Measurements from ENCODE around the gene CXCL9.
A peak's percentile ranks its signal among the peaks of the same experiment; 100 is the strongest.

The CXCL9 gene

DNA sequence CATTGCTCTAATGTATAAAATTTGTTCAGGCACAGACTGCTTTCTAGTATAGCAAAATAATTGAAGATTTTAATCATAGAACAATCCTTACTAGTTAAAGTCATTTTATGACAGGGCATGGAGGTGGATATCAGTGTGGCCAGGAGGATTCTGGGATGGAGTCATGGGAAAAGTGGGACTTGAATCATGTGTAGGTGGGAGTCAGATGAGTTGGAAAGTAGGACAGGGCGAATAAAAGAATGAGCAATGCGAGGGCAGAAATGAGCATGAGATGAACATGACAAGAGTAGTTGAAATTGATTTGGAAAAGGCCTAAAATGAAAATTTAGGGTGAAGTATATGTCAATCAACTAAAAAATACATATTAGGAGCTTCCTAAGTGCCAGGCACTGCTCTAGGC, 9.4 kb downstream of the CXCL9 start:
- Histone ChIP-seq H3K36me3 (ENCODE audit: control insufficient read depth, insufficient read depth, low read length) (no peaks in the 10 kb centered on the region), H3K4me3 (replicated peaks; ENCODE audit: low read depth, low read length) (no peak overlapping the region), H3K27me3 (replicated peaks; ENCODE audit: control insufficient read depth, insufficient read depth, low read length) (no peaks in the 10 kb centered on the region; the same call in 1 of the 2 replicates)
- no peak for DNase-seq (ENCODE audit: extremely low read depth, insufficient read length)
- TF ChIP-seq, protein P1, sequence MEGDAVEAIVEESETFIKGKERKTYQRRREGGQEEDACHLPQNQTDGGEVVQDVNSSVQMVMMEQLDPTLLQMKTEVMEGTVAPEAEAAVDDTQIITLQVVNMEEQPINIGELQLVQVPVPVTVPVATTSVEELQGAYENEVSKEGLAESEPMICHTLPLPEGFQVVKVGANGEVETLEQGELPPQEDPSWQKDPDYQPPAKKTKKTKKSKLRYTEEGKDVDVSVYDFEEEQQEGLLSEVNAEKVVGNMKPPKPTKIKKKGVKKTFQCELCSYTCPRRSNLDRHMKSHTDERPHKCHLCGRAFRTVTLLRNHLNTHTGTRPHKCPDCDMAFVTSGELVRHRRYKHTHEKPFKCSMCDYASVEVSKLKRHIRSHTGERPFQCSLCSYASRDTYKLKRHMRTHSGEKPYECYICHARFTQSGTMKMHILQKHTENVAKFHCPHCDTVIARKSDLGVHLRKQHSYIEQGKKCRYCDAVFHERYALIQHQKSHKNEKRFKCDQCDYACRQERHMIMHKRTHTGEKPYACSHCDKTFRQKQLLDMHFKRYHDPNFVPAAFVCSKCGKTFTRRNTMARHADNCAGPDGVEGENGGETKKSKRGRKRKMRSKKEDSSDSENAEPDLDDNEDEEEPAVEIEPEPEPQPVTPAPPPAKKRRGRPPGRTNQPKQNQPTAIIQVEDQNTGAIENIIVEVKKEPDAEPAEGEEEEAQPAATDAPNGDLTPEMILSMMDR (IDR thresholded peaks at IDR 0.05; ENCODE audit: insufficient read depth, low read length, poor library complexity, severe bottlenecking), result no peak

DNA sequence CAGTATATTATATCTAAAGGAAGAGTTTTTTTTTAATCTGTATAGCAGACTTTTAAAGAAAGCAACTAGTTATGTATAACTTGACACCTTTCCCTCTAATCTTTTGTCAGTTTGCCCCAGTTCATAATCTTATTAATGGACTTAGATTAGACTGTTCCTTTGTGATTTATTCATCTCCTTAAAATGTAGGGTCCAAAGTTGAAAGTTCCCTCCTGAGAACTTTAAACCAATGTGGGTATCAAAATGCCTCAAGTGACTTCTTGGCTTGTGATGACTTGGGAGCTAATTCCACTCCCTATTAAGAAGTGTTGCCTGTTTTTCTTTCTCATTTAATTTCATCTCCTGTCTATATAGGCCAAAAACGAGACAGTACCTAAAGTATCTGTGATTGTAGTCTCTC, 10.2 kb downstream of the CXCL9 start:
- no peak overlapping the region for H3K4me3 ChIP-seq (replicated peaks; ENCODE audit: low read depth, low read length)
- no peak for DNase-seq (ENCODE audit: extremely low read depth, insufficient read length)
- H3K27me3 ChIP-seq (replicated peaks; ENCODE audit: control insufficient read depth, insufficient read depth, low read length), result no peaks in the 10 kb centered on the region; the same call in 1 of the 2 replicates
- TF ChIP-seq, protein P1 (IDR thresholded peaks at IDR 0.05; ENCODE audit: insufficient read depth, low read length, poor library complexity, severe bottlenecking), result no peak
- no peaks in the 10 kb centered on the region for H3K36me3 ChIP-seq (ENCODE audit: control insufficient read depth, insufficient read depth, low read length)

DNA sequence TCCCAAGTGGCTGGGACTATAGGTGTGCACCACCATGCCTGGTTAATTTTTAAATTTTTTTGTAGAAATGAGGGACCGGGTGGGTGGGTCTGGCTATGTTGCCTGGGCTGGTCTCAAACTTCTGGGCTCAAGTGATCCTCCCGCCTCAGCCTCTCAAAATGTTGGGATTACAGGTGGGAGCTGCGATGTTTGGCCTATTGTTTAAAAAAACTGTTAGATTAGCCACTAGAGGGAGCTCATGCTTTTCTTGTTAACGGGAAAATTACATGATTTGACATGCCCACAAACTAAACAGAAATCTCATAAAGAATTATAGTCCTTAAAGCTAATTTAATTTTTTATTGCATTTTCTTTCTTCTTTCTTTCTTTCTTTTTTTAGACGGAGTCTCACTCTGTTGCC, 11.6 kb downstream of the CXCL9 start:
- H3K27me3 ChIP-seq (replicated peaks; ENCODE audit: control insufficient read depth, insufficient read depth, low read length), result no peaks in the 10 kb centered on the region; the same call in 1 of the 2 replicates
- DNase-seq (ENCODE audit: extremely low read depth, insufficient read length), result no peak
- TF ChIP-seq, protein P1 (IDR thresholded peaks at IDR 0.05; ENCODE audit: insufficient read depth, low read length, poor library complexity, severe bottlenecking), result peak; percentile 44

DNA sequence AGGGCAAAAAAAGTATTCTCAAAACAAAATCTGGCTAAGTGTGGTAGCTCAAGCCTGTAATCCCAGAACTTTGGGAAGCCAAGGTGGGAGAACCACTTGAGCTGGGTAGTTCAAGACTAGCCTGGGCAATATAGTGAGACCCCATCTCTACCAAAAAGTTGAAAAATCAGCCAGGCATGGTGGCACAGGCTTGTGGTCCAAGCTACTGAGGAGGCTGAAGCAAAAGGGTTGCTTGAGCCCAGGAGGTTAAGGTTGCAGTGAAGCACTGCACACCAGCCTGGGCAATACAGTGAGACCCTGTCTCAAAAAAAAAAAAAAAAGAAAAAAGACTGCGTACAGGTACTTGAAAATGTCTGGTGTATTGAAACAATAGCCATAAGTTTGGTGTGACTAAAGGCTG, 14.8 kb downstream of the CXCL9 start:
- no peak for DNase-seq (ENCODE audit: extremely low read depth, insufficient read length)
- no peaks in the 10 kb centered on the region; the same call in 1 of the 2 replicates for H3K27me3 ChIP-seq (replicated peaks; ENCODE audit: control insufficient read depth, insufficient read depth, low read length)
- TF ChIP-seq, protein P1 (IDR thresholded peaks at IDR 0.05; ENCODE audit: insufficient read depth, low read length, poor library complexity, severe bottlenecking), result no peak
- no peak overlapping the region for H3K4me3 ChIP-seq (replicated peaks; ENCODE audit: low read depth, low read length)
- no peaks in the 10 kb centered on the region for H3K36me3 ChIP-seq (ENCODE audit: control insufficient read depth, insufficient read depth, low read length)

More for the DNA sequence above, 11.6 kb downstream of the CXCL9 start:
- Histone ChIP-seq H3K36me3 (ENCODE audit: control insufficient read depth, insufficient read depth, low read length) (no peaks in the 10 kb centered on the region), H3K4me3 (replicated peaks; ENCODE audit: low read depth, low read length) (no peak overlapping the region)

DNA sequence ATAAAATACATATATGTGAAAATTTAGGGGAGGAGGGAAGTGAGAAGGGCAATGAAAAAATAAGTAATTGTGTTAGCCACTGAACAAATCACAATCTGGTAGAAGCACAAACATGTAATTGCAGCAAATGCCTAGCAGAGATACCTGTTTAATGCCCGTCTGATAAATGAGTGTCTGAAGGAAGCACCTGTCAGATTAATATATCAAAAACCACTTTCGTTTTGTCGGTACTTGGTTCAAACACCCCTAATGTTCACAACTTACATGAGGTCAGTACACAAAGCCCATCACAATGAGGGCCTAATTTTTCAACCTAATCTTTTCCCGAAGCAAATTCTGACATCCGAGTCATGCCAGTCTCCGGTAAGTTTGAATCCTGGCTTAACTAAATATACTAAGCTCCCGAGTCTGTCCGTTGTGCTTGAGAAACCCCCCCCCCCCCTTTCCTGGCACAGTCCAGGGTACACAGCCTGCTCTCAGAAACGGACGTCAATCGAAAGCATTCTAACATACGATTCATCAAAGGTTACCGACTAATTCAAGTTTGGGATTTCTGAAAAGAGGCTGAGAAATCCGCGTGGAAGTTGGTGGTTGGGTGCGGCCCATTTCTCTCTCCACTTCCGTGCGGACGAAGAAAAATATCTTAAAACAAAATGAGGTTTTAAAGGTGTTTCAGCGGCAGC, 17.3 kb downstream of the CXCL9 start:
- Histone ChIP-seq H3K36me3 (ENCODE audit: control insufficient read depth, insufficient read depth, low read length) (no peaks in the 10 kb centered on the region; the same call in none of the 2 replicates), H3K27me3 (replicated peaks; ENCODE audit: control insufficient read depth, insufficient read depth, low read length) (no peaks in the 10 kb centered on the region; the same call in 1 of the 2 replicates), H3K4me3 (replicated peaks; ENCODE audit: low read depth, low read length) (peak overlapping the region; percentile 97)
- TF ChIP-seq, protein P1 (IDR thresholded peaks at IDR 0.05; ENCODE audit: insufficient read depth, low read length, poor library complexity, severe bottlenecking), result no peak
- DNase-seq (ENCODE audit: extremely low read depth, insufficient read length), result no peak
